Ovary (tissue), 9 donors: ENCODE results near the gene LRRC4C. TPM values are rescaled to one million over a fixed set of nuclear protein-coding genes. Genes with fewer than 3 reads are reported as not detected.

Experiments used
- DNase-seq, 5 donors: peaks; one replicate each; pipeline ENCODE4 v3.0.0-alpha.2; 2019 to 2020
- H3K27ac ChIP-seq, 2 donors: fragments of 200-600 bp; one replicate each; pipeline versions ENCODE4 v1.5.1 to v1.8.0; 2019 to 2022
- H3K27me3 ChIP-seq: fragments of 200-600 bp; one replicate; pipeline ENCODE4 v1.8.0; 2022
- H3K36me3 ChIP-seq: fragments of 200-600 bp; sonication (generic); one replicate; pipeline ENCODE4 v1.5.1; 2019
- H3K4me1 ChIP-seq: one replicate; pipeline ENCODE4 v1.8.1; 2013; ENCODE audit warnings: mild to moderate bottlenecking, moderate library complexity; ENCODE audit not compliant: insufficient read depth
- H3K4me3 ChIP-seq: fragments of 200-600 bp; sonication (generic); one replicate; pipeline ENCODE4 v1.5.1; 2017
- H3K9me3 ChIP-seq, 2 donors: fragments of 200-600 bp in 1 of 2; sonication (generic) in 1 of 2; one replicate each; pipeline versions ENCODE4 v1.5.1 to v1.8.1; 2013 to 2019; ENCODE audit warnings: mild to moderate bottlenecking in 1 of 2, moderate library complexity in 1 of 2
- EP300 ChIP-seq: sonication (generic); formaldehyde crosslinking; IDR thresholded peaks from one replicate; pipeline ENCODE4 v1.6.1; 2017; ENCODE audit warnings: antibody characterized with exemption
- POLR2A ChIP-seq: fragments of 450-650 bp; IDR thresholded peaks from one replicate; pipeline ENCODE4 v1.6.1; 2017; ENCODE audit warnings: antibody characterized with exemption, mild to moderate bottlenecking, moderate library complexity
- WGBS, 3 donors: extraction: QIAGEN DNeasy Blood & Tissue Kit in 1 of 3; methylation state at CpG; one replicate each; pipeline versions ENCODE4 v1.1.5 to v1.1.7; 2013 to 2017; 5-methylcytosine and 5-hydroxymethylcytosine counted together
- intact Hi-C, 4 donors: fragments of 100-400 bp; cut with DNase I; formaldehyde crosslinking; loops; one replicate each; pipeline versions ENCODE4 v1.11.0 to v1.15.1; 2022 to 2023
- polyA plus RNA-seq, 2 donors: library from polyadenylated mRNA; stranded (reverse); fragments of 200-250 nt in 1 of 2; fragments of 350-450 nt in 1 of 2; fragmentation: Illumina TruSeq in 1 of 2; extraction: RNeasy Lipid Tissue Mini Kit (QIAGEN cat#74804) in 1 of 2; gene quantifications; one replicate each; pipeline ENCODE4 v1.2.3, GENCODE V29; 2013 to 2014
- total RNA-seq, 7 donors: library from RNA; depleted of rRNA in 2 of 7; stranded (reverse); fragments of >200 nt in 2 of 7; fragmentation: NEBNext Ultra II Directional in 3 of 7; extraction: Animal tissue kit (Norgen Biotek cat#: 25700) in 3 of 7; gene quantifications; one replicate each; pipeline versions ENCODE4 v1.1.0 to v1.2.4, GENCODE V29; 2016 to 2023
- TF ChIP-seq, protein P1 (sequence below), 3 donors: fragments of 450-650 bp in 2 of 3; fragments of 200-600 bp in 1 of 3; IDR thresholded peaks; one replicate each; pipeline versions ENCODE4 v1.5.1 to v1.8.0; 2016 to 2022; ENCODE audit warnings: antibody characterized with exemption in 3 of 3, mild to moderate bottlenecking in 1 of 3
- donor health status: DM: no; HTN: no; CAD: no; lungs with moderate emphysema.
- donor health status: DM: no; HTN: no; CAD: no.
- donor health status: Bipolar disorder and iron deficiency.
- donor health status: DM: yes; HTN: yes; CAD: no.
- donor health status: DM: no; HTN: no; CAD: no.
- donor health status: DM: yes; HTN: yes; CAD: no.

Gene LRRC4C
- total and polyA plus RNA-seq, 9 donors = 0.15 to 12.5 (median 0.78) TPM

DNA sequence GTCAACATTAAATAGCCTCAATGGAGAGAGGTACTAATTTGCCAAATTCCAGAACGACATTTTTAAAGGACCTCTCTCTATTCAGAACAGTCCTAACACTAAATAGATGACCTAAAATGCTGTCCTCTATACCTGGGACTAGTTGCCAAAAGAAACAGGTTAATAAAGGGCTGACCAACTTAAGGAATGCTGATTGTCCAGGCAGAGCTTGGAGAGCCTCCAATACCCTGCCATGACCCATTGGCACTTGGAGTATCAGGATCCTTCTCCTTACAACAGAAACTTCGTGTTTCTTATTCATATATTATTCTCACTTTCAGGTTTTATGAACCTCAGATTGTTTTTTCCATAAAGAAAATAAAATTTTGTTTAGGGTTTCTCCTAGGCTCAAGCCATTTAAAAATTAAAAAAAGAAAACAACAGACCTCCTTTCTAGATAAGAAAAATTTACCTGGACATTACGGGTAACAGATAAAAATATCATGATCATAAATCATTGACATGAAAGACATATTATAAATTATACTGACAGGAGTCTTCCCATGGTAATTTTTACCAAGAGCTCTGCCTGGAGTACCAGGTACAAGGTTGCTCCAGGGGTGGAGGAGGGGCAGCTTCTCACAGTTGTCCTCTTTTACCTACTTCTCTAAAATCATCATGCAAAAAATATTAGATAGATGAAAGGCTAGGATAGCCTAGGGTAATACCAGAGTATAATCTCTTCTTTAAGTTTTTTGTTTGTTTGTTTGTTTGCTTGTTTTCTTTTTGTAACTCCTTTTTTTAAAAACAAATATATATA, 2.0 kb downstream of the LRRC4C start:
- no peak for DNase-seq
- intact Hi-C loops = no loop called here
- Histone ChIP-seq H3K4me3 (no peak overlapping the region), H3K27me3 (no peaks in the 10 kb centered on the region), H3K9me3 (no peaks in the 10 kb centered on the region), H3K36me3 (no peaks in the 10 kb centered on the region), H3K4me1 (no peaks in the 10 kb centered on the region), H3K27ac (no peak overlapping the region)
- TF ChIP-seq POLR2A (no peak), EP300 (no peak)
- TF ChIP-seq, protein P1, sequence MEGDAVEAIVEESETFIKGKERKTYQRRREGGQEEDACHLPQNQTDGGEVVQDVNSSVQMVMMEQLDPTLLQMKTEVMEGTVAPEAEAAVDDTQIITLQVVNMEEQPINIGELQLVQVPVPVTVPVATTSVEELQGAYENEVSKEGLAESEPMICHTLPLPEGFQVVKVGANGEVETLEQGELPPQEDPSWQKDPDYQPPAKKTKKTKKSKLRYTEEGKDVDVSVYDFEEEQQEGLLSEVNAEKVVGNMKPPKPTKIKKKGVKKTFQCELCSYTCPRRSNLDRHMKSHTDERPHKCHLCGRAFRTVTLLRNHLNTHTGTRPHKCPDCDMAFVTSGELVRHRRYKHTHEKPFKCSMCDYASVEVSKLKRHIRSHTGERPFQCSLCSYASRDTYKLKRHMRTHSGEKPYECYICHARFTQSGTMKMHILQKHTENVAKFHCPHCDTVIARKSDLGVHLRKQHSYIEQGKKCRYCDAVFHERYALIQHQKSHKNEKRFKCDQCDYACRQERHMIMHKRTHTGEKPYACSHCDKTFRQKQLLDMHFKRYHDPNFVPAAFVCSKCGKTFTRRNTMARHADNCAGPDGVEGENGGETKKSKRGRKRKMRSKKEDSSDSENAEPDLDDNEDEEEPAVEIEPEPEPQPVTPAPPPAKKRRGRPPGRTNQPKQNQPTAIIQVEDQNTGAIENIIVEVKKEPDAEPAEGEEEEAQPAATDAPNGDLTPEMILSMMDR (IDR thresholded peaks at IDR 0.05) = no peak
- whole genome bisulfite sequencing, 3 donors = 67 to 71% (median 69%) methylated on average over 3 of the region's 3 CpGs

DNA sequence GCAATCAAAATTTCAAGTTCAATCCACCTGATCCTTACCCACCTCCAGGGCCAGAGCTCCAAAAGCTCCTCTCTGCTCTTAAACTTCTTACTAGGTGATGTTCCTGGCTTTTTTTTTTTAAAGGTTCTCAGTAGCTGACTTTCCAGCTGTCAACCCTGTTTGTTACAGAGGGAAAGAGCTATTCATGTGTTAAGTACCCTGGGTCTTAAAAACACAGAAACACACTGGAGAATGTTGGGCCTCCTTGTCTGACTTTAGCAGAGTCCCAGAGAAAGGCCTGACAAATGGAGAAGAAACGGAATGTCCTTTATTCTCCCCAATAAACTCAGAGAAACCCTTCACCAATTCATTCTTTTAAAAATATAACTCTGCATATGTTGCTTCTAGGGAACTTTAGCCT, 3.2 kb downstream of the LRRC4C start:
- WGBS, 3 donors = 50 to 78% (median 51%) methylated on average over 1 of the region's 1 CpG
- Histone ChIP-seq H3K4me1 (no peaks in the 10 kb centered on the region), H3K27me3 (no peaks in the 10 kb centered on the region), H3K4me3 (no peak overlapping the region), H3K36me3 (no peaks in the 10 kb centered on the region), H3K27ac (no peak overlapping the region), H3K9me3 (no peaks in the 10 kb centered on the region)
- TF ChIP-seq POLR2A (no peak), EP300 (no peak)
- TF ChIP-seq, protein P1 (IDR thresholded peaks at IDR 0.05) = no peak
- DNase-seq = no peak
- intact Hi-C loops = no loop called here

DNA sequence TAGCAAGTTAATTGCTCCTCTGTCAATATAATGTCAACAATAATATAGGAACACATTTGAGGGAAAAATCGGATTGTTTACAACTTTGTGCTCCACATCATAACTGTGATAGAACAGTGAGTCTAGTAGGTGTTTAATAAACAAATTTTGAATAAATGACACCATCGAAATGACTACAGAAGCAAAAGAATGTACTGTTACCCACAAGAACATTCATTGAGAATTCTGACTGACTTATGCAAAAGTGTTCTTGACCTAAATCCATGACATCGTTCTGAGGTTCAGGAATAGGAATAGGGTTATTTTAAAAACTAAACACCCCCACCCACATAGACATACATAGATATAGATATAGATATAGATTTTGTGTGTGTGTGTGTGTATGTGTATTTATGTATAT, 8.4 kb downstream of the LRRC4C start:
- 61 to 71% (median 62%) methylated on average over 3 of the region's 3 CpGs for WGBS, 3 donors
- no peaks in the 10 kb centered on the region for H3K27me3 ChIP-seq
- no peaks in the 10 kb centered on the region for H3K4me1 ChIP-seq
- TF ChIP-seq EP300 (no peak), POLR2A (no peak)
- TF ChIP-seq, protein P1 (IDR thresholded peaks at IDR 0.05) = no peak
- DNase-seq = no peak
- H3K9me3 ChIP-seq = no peaks in the 10 kb centered on the region
- no peaks in the 10 kb centered on the region for H3K36me3 ChIP-seq
- no peak overlapping the region for H3K27ac ChIP-seq
- no peak overlapping the region for H3K4me3 ChIP-seq
- intact Hi-C loops = loop anchor here in 1 of 4 donors (5.0 kb wide), 1 partner anchor 1114 kb away; no protein-coding TSS in a partner anchor

DNA sequence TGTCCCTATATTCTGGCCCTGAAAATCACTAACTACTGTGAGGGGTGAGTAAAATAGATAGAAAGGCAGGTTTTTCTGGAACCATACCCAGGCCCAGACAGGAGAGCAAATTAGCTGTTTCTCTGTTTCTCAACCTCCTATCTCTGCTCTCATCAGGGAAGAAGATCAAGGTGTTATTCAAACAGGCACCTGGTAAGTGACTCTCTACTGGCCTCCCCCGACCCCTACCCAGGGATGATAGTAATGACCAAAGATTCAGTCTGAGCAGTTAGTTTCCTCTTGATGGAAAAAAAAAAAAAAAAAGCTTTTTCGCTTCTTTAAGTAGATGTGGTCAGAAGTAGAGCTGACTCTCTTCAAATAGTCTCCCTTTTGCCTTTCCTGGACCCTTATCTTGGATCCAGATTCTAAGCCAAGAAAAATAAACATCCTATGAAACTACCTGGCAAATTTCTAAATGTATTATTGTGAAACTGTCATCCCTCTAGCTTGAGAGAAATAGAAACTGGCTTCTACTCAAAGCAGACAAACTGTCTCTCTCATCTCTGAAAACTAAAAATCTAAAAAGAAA, 9.9 kb downstream of the LRRC4C start:
- intact Hi-C loops = loop anchor here in 1 of 4 donors (5.0 kb wide), 2 partner anchors 1112 to 1817 kb away; no protein-coding TSS in a partner anchor
- TF ChIP-seq POLR2A (no peak), EP300 (no peak)
- TF ChIP-seq, protein P1 (IDR thresholded peaks at IDR 0.05) = no peak

More for the DNA sequence above, 9.9 kb downstream of the LRRC4C start:
- no peaks in the 10 kb centered on the region for H3K4me1 ChIP-seq
- H3K27me3 ChIP-seq = no peaks in the 10 kb centered on the region
- no peaks in the 10 kb centered on the region for H3K9me3 ChIP-seq
- H3K36me3 ChIP-seq = no peaks in the 10 kb centered on the region
- DNase-seq = no peak
- WGBS, 3 donors = 56 to 71% (median 63%) methylated on average over 2 of the region's 2 CpGs
- no peak overlapping the region for H3K27ac ChIP-seq
- H3K4me3 ChIP-seq = no peak overlapping the region
